HFFc6 (cell line): ENCODE measurements around the gene BABAM2. TPM values are rescaled to one million over a fixed set of nuclear protein-coding genes. Genes with fewer than 3 reads are reported as not detected.
A peak's percentile ranks its signal among the peaks of the same experiment; 100 is the strongest.

Experiments used
- DNase-seq: peaks from one replicate; pipeline ENCODE4 v3.0.0-alpha.2; 2018
- H3K27ac Mint-ChIP-seq: 2 replicates; pipeline ENCODE4 v1.8.0; 2020; ENCODE audit warnings: mild to moderate bottlenecking, mixed read lengths
- H3K27me3 Mint-ChIP-seq: 2 replicates; pipeline ENCODE4 v1.8.0; 2021; ENCODE audit warnings: mild to moderate bottlenecking, moderate library complexity, mixed read lengths; ENCODE audit not compliant: insufficient read depth
- H3K36me3 Mint-ChIP-seq: 2 replicates; pipeline ENCODE4 v1.8.0; 2021; ENCODE audit warnings: low read depth, mixed read lengths
- H3K4me1 Mint-ChIP-seq: 2 replicates; pipeline ENCODE4 v1.8.0; 2020; ENCODE audit warnings: low read depth, mixed read lengths
- H3K4me3 Mint-ChIP-seq: 2 replicates; pipeline ENCODE4 v1.8.0; 2020; ENCODE audit warnings: mild to moderate bottlenecking, moderate library complexity, mixed read lengths
- H3K9me3 Mint-ChIP-seq: 2 replicates; pipeline ENCODE4 v1.8.0; 2020; ENCODE audit warnings: mild to moderate bottlenecking, mixed read lengths
- total RNA-seq, 6 experiments: library from RNA; stranded (reverse); fragmentation: NEBNext Ultra II Directional; extraction: Animal tissue kit (Norgen Biotek cat#: 25700); gene quantifications; 2 replicates in 1 of 6; 3 replicates in 5 of 6; pipeline ENCODE4 v1.2.3, GENCODE V29; 2021
- TF ChIP-seq, protein P1 (sequence below): fragments of 200-600 bp; sonication (generic); IDR thresholded peaks from 2 replicates; pipeline ENCODE4 v1.5.0; 2021; ENCODE audit warnings: antibody characterized with exemption, mild to moderate bottlenecking

The BABAM2 gene
- total RNA-seq, 6 experiments from 2014 or later, result 30.8 to 46.6 (median 41.2) TPM

DNA sequence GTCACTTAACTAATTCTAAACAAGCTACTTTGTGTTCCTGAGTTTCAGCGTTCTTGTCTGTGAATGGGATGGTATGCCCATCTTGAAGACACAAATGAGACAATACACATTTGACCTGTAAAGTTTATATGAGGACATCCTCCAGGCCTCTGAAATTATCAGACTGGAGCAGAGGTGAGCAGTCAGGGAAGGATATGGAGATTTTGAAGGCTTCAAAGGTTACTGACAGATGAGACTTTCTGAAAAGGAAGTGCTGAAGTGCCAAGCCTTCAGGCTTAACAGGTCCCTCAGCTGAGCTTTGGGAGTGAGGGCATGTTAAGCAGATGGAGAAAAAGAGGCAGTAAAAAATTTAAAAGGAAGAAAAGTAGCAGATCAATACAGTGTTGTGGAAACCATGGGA, 391.2 kb downstream of the BABAM2 start:
- Mint-ChIP-seq H3K9me3 (no peaks in the 10 kb centered on the region), H3K27me3 (peaks cover 3% of the 10 kb centered on the region; the same call in 1 of the 2 replicates), H3K27ac (no peak overlapping the region), H3K4me3 (no peak overlapping the region), H3K4me1 (peaks cover 67% of the 10 kb centered on the region), H3K36me3 (peaks cover 14% of the 10 kb centered on the region)
- TF ChIP-seq, protein P1, sequence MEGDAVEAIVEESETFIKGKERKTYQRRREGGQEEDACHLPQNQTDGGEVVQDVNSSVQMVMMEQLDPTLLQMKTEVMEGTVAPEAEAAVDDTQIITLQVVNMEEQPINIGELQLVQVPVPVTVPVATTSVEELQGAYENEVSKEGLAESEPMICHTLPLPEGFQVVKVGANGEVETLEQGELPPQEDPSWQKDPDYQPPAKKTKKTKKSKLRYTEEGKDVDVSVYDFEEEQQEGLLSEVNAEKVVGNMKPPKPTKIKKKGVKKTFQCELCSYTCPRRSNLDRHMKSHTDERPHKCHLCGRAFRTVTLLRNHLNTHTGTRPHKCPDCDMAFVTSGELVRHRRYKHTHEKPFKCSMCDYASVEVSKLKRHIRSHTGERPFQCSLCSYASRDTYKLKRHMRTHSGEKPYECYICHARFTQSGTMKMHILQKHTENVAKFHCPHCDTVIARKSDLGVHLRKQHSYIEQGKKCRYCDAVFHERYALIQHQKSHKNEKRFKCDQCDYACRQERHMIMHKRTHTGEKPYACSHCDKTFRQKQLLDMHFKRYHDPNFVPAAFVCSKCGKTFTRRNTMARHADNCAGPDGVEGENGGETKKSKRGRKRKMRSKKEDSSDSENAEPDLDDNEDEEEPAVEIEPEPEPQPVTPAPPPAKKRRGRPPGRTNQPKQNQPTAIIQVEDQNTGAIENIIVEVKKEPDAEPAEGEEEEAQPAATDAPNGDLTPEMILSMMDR, result no peak
- DNase-seq, result no peak

DNA sequence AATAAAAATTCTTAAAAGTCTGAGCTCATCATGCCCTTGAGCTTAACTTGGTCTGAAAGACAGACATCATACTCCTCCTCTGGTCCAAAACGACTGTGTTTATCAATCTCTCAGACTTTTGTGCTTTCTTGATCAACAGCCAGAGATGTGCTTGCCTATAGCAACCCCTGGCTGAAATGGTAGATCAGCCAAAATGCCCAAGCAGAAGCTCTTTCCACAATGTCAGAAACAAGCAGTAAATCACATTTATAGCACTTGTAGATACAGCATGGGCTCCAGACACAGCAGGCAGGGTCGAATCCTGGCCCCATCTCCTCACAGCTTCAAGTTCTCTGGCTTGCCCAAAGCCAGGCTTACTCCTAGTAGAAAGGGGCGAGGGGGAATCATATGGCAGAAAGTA, 391.7 kb downstream of the BABAM2 start:
- Mint-ChIP-seq H3K4me3 (no peak overlapping the region), H3K27me3 (peaks cover 4% of the 10 kb centered on the region; the same call in 1 of the 2 replicates), H3K36me3 (peaks cover 14% of the 10 kb centered on the region), H3K27ac (no peak overlapping the region), H3K9me3 (no peaks in the 10 kb centered on the region), H3K4me1 (peaks cover 67% of the 10 kb centered on the region)
- DNase-seq, result no peak
- TF ChIP-seq, protein P1, result no peak

DNA sequence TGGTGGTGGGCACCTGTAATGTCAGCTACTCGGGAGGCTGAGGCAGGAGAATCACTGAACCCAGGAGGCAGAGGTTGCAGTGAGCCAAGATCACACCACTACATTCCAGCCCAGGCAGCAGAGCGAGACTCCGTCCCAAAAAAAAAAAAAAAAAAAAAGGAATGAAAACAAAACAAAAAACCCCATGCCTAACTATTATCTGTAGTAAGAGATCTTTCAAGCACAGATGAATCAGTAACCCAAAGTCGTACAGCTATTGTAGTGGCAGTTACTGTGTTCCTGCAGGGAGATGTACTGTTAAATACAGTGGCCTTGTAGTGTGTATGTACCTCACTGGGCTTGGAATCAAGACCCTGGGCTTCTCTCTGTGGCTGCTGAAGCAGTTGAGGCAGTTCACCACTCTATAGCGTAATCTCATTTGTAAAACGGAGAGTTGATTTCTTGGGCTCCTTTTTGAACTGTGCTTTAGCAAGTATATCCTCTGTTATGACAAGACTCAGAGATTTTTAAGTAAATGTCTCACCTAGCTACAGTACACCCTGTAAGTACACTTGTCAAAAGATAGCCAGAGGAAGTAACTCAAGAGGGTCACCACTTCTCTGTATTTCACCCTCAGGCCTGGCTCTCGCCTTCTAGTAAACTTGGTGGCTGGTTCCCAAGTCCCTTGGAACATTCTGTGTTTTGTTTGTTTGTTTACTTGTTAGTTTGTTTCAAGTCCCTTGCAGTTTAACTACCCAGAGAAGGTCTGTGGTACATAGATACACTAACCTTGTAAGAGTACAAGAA, 392.5 kb downstream of the BABAM2 start:
- DNase-seq, result peak; percentile 43
- peaks cover 4% of the 10 kb centered on the region; the same call in 1 of the 2 replicates for H3K27me3 Mint-ChIP-seq
- H3K36me3 Mint-ChIP-seq, result peaks cover 13% of the 10 kb centered on the region
- H3K4me1 Mint-ChIP-seq, result peaks cover 67% of the 10 kb centered on the region
- no peaks in the 10 kb centered on the region for H3K9me3 Mint-ChIP-seq
- H3K4me3 Mint-ChIP-seq, result no peak overlapping the region
- H3K27ac Mint-ChIP-seq, result peak overlapping the region; percentile 37; the same call in 1 of the 2 replicates
- TF ChIP-seq, protein P1, result no peak

DNA sequence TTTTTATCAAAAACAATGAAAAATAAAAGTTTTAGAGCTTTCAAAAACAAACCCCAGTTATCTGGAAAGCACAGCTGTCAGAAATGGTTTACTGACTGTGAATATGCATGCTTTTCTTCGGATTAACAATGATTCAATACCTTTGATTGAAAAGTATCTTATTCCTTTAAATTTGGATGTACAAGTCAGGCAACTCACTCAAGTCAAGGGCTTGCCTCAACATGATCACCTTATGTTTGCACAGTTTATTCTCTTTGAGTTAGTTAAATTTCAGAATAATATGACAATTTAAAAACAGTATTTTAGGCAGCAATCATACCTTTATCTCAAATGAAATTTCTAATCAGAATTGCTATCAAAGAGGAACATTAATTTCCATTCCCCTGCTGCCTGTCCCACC, 393.3 kb downstream of the BABAM2 start:
- DNase-seq, result no peak
- peaks cover 67% of the 10 kb centered on the region for H3K4me1 Mint-ChIP-seq
- TF ChIP-seq, protein P1, result no peak

DNA sequence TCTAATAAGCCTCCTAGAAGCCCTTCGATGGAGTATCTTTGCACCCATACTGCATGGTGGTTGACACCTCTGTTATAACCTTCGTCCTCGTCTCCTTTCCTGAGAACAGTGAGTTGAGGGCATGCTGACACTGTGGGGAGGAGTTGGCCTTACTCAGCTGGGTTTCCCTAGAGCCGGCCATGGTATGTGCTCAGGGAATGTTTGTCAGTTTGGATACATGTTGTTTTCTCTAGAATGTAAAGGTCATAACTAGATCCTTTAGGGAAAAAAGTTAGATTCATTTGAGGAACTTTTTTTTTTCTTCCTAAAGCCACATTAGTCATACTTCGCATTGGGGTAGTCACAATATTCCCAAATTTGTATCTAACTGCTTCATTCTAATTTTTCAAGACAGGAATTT, 396.1 kb downstream of the BABAM2 start:
- Mint-ChIP-seq H3K4me1 (peaks cover 75% of the 10 kb centered on the region), H3K9me3 (no peaks in the 10 kb centered on the region), H3K36me3 (no peaks in the 10 kb centered on the region; the same call in 1 of the 2 replicates), H3K4me3 (peak overlapping the region; percentile 38), H3K27me3 (peaks cover 4% of the 10 kb centered on the region; the same call in 1 of the 2 replicates), H3K27ac (peak overlapping the region; percentile 95)
- DNase-seq, result peak; percentile 28
- TF ChIP-seq, protein P1, result no peak

More for the DNA sequence above, 393.3 kb downstream of the BABAM2 start:
- no peak overlapping the region for H3K27ac Mint-ChIP-seq
- peaks cover 4% of the 10 kb centered on the region; the same call in 1 of the 2 replicates for H3K27me3 Mint-ChIP-seq
- H3K36me3 Mint-ChIP-seq, result peaks cover 5% of the 10 kb centered on the region
- no peak overlapping the region for H3K4me3 Mint-ChIP-seq
- no peaks in the 10 kb centered on the region for H3K9me3 Mint-ChIP-seq
